Ovary (tissue), 9 donors: ENCODE data around the gene PRM2. TPM values are rescaled to one million over a fixed set of nuclear protein-coding genes. Genes with fewer than 3 reads are reported as not detected.

Experiments
- DNase-seq, 5 donors: peaks; one replicate each; pipeline ENCODE4 v3.0.0-alpha.2; 2019 to 2020
- H3K27ac ChIP-seq, 2 donors: fragments of 200-600 bp; one replicate each; pipeline versions ENCODE4 v1.5.1 to v1.8.0; 2019 to 2022
- H3K27me3 ChIP-seq: fragments of 200-600 bp; one replicate; pipeline ENCODE4 v1.8.0; 2022
- H3K36me3 ChIP-seq: fragments of 200-600 bp; sonication (generic); one replicate; pipeline ENCODE4 v1.5.1; 2019
- H3K4me1 ChIP-seq: one replicate; pipeline ENCODE4 v1.8.1; 2013; ENCODE audit warnings: mild to moderate bottlenecking, moderate library complexity; ENCODE audit not compliant: insufficient read depth
- H3K4me3 ChIP-seq: fragments of 200-600 bp; sonication (generic); one replicate; pipeline ENCODE4 v1.5.1; 2017
- H3K9me3 ChIP-seq, 2 donors: fragments of 200-600 bp in 1 of 2; sonication (generic) in 1 of 2; one replicate each; pipeline versions ENCODE4 v1.5.1 to v1.8.1; 2013 to 2019; ENCODE audit warnings: mild to moderate bottlenecking in 1 of 2, moderate library complexity in 1 of 2
- CTCF ChIP-seq, 3 donors: fragments of 450-650 bp in 2 of 3; fragments of 200-600 bp in 1 of 3; IDR thresholded peaks; one replicate each; pipeline versions ENCODE4 v1.5.1 to v1.8.0; 2016 to 2022; ENCODE audit warnings: antibody characterized with exemption in 3 of 3, mild to moderate bottlenecking in 1 of 3
- EP300 ChIP-seq: sonication (generic); formaldehyde crosslinking; IDR thresholded peaks from one replicate; pipeline ENCODE4 v1.6.1; 2017; ENCODE audit warnings: antibody characterized with exemption
- POLR2A ChIP-seq: fragments of 450-650 bp; IDR thresholded peaks from one replicate; pipeline ENCODE4 v1.6.1; 2017; ENCODE audit warnings: antibody characterized with exemption, mild to moderate bottlenecking, moderate library complexity
- whole genome bisulfite sequencing, 3 donors: extraction: QIAGEN DNeasy Blood & Tissue Kit in 1 of 3; methylation state at CpG; one replicate each; pipeline versions ENCODE4 v1.1.5 to v1.1.7; 2013 to 2017; 5-methylcytosine and 5-hydroxymethylcytosine counted together
- intact Hi-C, 4 donors: fragments of 100-400 bp; cut with DNase I; formaldehyde crosslinking; loops; one replicate each; pipeline versions ENCODE4 v1.11.0 to v1.15.1; 2022 to 2023
- polyA plus RNA-seq, 2 donors: library from polyadenylated mRNA; stranded (reverse); fragments of 200-250 nt in 1 of 2; fragments of 350-450 nt in 1 of 2; fragmentation: Illumina TruSeq in 1 of 2; extraction: RNeasy Lipid Tissue Mini Kit (QIAGEN cat#74804) in 1 of 2; gene quantifications; one replicate each; pipeline ENCODE4 v1.2.3, GENCODE V29; 2013 to 2014
- total RNA-seq, 7 donors: library from RNA; depleted of rRNA in 2 of 7; stranded (reverse); fragments of >200 nt in 2 of 7; fragmentation: NEBNext Ultra II Directional in 3 of 7; extraction: Animal tissue kit (Norgen Biotek cat#: 25700) in 3 of 7; gene quantifications; one replicate each; pipeline versions ENCODE4 v1.1.0 to v1.2.4, GENCODE V29; 2016 to 2023
- donor health status: DM: no; HTN: no; CAD: no; lungs with moderate emphysema.
- donor health status: DM: no; HTN: no; CAD: no.
- donor health status: Bipolar disorder and iron deficiency.
- donor health status: DM: yes; HTN: yes; CAD: no.
- donor health status: DM: no; HTN: no; CAD: no.
- donor health status: DM: yes; HTN: yes; CAD: no.

The PRM2 gene
- total and polyA plus RNA-seq, 9 donors: not detected

GRCh38 chr16:11276896-11277593 is 765 bp upstream of the PRM2 start:
- TF ChIP-seq CTCF (IDR thresholded peaks at IDR 0.05) (no peak), EP300 (no peak), POLR2A (no peak)
- no peaks in the 10 kb centered on the region for H3K27me3 ChIP-seq
- DNase-seq: no peak
- intact Hi-C loops: no loop called here
- H3K36me3 ChIP-seq: no peaks in the 10 kb centered on the region
- H3K4me3 ChIP-seq: no peak overlapping the region
- 65 to 70% (median 70%) methylated on average over 11 of the region's 11 CpGs for WGBS, 3 donors
- no peaks in the 10 kb centered on the region for H3K4me1 ChIP-seq
- H3K27ac ChIP-seq: no peak overlapping the region
- no peaks in the 10 kb centered on the region for H3K9me3 ChIP-seq

GRCh38 chr16:11274964-11275363 is 1.3 kb downstream of the PRM2 start:
- H3K4me1 ChIP-seq: no peaks in the 10 kb centered on the region
- intact Hi-C loops: no loop called here
- no peak for TF ChIP-seq CTCF (IDR thresholded peaks at IDR 0.05)
- no peak for TF ChIP-seq POLR2A
- TF ChIP-seq EP300: no peak
- WGBS, 3 donors: 93 to 95% (median 94%) methylated on average over 7 of the region's 7 CpGs
- no peaks in the 10 kb centered on the region for H3K36me3 ChIP-seq
- H3K27ac ChIP-seq: no peak overlapping the region
- no peak overlapping the region for H3K4me3 ChIP-seq
- no peaks in the 10 kb centered on the region for H3K9me3 ChIP-seq
- no peak for DNase-seq
- H3K27me3 ChIP-seq: no peaks in the 10 kb centered on the region

- Histone ChIP-seq H3K27ac (no peak overlapping the region), H3K27me3 (no peaks in the 10 kb centered on the region), H3K4me1 (no peaks in the 10 kb centered on the region), H3K4me3 (no peak overlapping the region), H3K36me3 (no peaks in the 10 kb centered on the region), H3K9me3 (no peaks in the 10 kb centered on the region)
- TF ChIP-seq CTCF (IDR thresholded peaks at IDR 0.05): no peak
- no peak for TF ChIP-seq EP300
- TF ChIP-seq POLR2A: no peak
- intact Hi-C loops: no loop called here
- no peak for DNase-seq
- 51 to 56% (median 55%) methylated on average over 3 of the region's 3 CpGs for WGBS, 3 donors
Observed at GRCh38 chr16:11273721-11274324, 2.5 kb downstream of the PRM2 start.

GRCh38 chr16:11272921-11273720 is 3.2 kb downstream of the PRM2 start, which contains the start of gene PRM3:
Gene PRM3 (minus strand): TSS chr16:11273629. CDS start chr16:11273595, 34 bp downstream.
- WGBS, 3 donors: 75 to 76% (median 75%) methylated on average over 29 to 30 of the region's 30 CpGs
- TF ChIP-seq POLR2A (no peak), CTCF (IDR thresholded peaks at IDR 0.05) (no peak), EP300 (no peak)
- Histone ChIP-seq H3K4me3 (no peak within 1 kb of the TSS), H3K27ac (no peak within 1 kb of the TSS), H3K36me3 (no peaks in the 10 kb centered on the region), H3K4me1 (no peaks in the 10 kb centered on the region), H3K27me3 (no peaks in the 10 kb centered on the region), H3K9me3 (no peaks in the 10 kb centered on the region)
- intact Hi-C loops: no loop called here
- no peak for DNase-seq
